GM12878 (cell line): ENCODE measurements around the gene CNNM3. TPM values are rescaled to one million over a fixed set of nuclear protein-coding genes. Genes with fewer than 3 reads are reported as not detected.

Source experiments
- BRCA1 ChIP-seq: IDR thresholded peaks from 2 replicates; pipeline ENCODE4 v1.6.1; 2011; ENCODE audit warnings: low read depth, low read length, improper control_type of control experiment
- CREM ChIP-seq: IDR thresholded peaks from 2 replicates; pipeline ENCODE4 v1.6.1; 2014; ENCODE audit warnings: antibody characterized with exemption, low read depth
- E2F4 ChIP-seq: IDR thresholded peaks from 2 replicates; pipeline ENCODE4 v1.6.1; 2012; ENCODE audit warnings: low read depth, low read length, improper control_type of control experiment
- HSF1 ChIP-seq: fragments of 150-350 bp; IDR thresholded peaks from 2 replicates; pipeline ENCODE4 v1.6.1; 2014; ENCODE audit warnings: mild to moderate bottlenecking, low read depth, low read length
- KDM1A ChIP-seq: fragments of 200-600 bp; sonication (generic); IDR thresholded peaks from 2 replicates; pipeline ENCODE4 v1.6.1; 2016; ENCODE audit warnings: borderline replicate concordance
- LARP7 ChIP-seq: fragments of 450-650 bp; IDR thresholded peaks from 2 replicates; pipeline ENCODE4 v1.6.1; 2017; ENCODE audit warnings: mild to moderate bottlenecking
- MEF2B ChIP-seq: fragments of 450-650 bp; IDR thresholded peaks from 2 replicates; pipeline ENCODE4 v1.6.1; 2018; ENCODE audit warnings: mild to moderate bottlenecking, moderate library complexity; ENCODE audit not compliant: partially characterized antibody, poor library complexity, severe bottlenecking
- NKRF ChIP-seq: fragments of 450-650 bp; conservative IDR thresholded peaks from 2 replicates; pipeline ENCODE4 v1.6.1; 2017; ENCODE audit warnings: mild to moderate bottlenecking, moderate library complexity
- PAX5 ChIP-seq: IDR thresholded peaks from 2 replicates; pipeline ENCODE4 v1.6.1; 2011; ENCODE audit warnings: low read depth, low read length, borderline replicate concordance
- PML ChIP-seq: IDR thresholded peaks from 2 replicates; pipeline ENCODE4 v1.6.1; 2012; ENCODE audit warnings: low read length, inconsistent platforms
- POLR2AphosphoS5 ChIP-seq: IDR thresholded peaks from 2 replicates; pipeline ENCODE4 v1.6.1; 2011; ENCODE audit warnings: mild to moderate bottlenecking, low read length, inconsistent platforms
- SMC3 ChIP-seq: IDR thresholded peaks from 2 replicates; pipeline ENCODE4 v1.6.1; 2011; ENCODE audit warnings: low read length, improper control_type of control experiment, borderline replicate concordance
- TCF12 ChIP-seq: IDR thresholded peaks from 2 replicates; pipeline ENCODE4 v1.6.1; 2011; ENCODE audit warnings: low read depth, mild to moderate bottlenecking, low read length
- polyA plus RNA-seq, 11 experiments: library from polyadenylated mRNA; depleted of rRNA in 4 of 11; unstranded in 6 of 11; stranded (reverse) in 5 of 11; fragments of >200 nt; fragmentation: Nextera tagmentation in 4 of 11; fragmentation: Illumina TruSeq in 1 of 11; extraction: Ambion mirVana in 4 of 11; extraction: Trizol in 1 of 11; gene quantifications; 1 replicate in 1 of 11; 2 replicates in 10 of 11; pipeline versions ENCODE4 v1.2.1 to v1.2.3, GENCODE V29; 2011 to 2016; ENCODE audit warnings: inconsistent platforms in 2 of 11, missing spikeins in 2 of 11, low read depth in 1 of 11
- total RNA-seq, 4 experiments: library from RNA; depleted of rRNA in 3 of 4; stranded (reverse); fragments of >200 nt in 3 of 4; fragmentation: Illumina TruSeq in 1 of 4; extraction: Trizol in 1 of 4; gene quantifications; 2 replicates each; pipeline versions ENCODE4 v1.2.1 to v1.2.3, GENCODE V29; 2013 to 2021
- TF ChIP-seq, protein P1 (sequence below): fragments of 450-650 bp; IDR thresholded peaks from 2 replicates; pipeline ENCODE4 v1.6.1; 2017; ENCODE audit warnings: low read depth, mild to moderate bottlenecking, moderate library complexity
- TF ChIP-seq, protein P2 (sequence below): IDR thresholded peaks from 2 replicates; pipeline ENCODE4 v1.6.1; 2012; ENCODE audit warnings: low read depth, low read length, improper control_type of control experiment

The CNNM3 gene
- total and polyA plus RNA-seq, 10 of the 15 experiments (the other 5 are each of a cell fraction or from before 2014, with no cell fraction given), result 0.72 to 14.3 (median 4.0) TPM

DNA sequence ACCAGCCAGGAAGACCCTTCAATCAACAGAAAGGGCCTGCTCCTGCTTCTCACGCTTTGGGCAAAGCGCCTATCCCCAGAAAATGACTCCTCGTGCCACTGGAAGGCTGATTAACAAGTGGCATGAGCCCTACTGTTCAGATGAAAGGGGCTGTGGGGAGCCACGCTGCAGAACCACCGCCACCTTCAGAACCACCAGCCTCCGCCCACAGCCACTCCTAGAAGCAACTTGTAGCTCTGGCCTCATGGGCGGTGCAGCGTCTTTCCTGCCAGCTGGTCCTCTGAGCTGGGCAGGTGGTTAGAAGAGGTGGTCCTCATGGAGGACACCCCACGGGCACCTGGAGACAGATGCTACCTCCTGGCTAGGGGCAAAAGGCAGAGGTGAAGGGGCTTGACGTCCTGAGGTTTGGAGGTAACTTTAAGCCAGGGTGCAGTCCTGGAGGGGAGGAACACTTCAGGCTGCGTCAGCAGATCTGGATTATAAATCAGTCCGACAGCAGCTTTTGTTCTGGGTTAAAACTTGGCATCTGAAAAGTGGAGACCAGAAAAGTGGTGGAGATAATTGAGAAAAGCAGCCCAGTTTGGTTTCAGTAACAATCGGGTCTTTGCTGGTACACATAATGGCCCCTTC is 54.7 kb downstream of the CNNM3 start (continued):
- no peak for TF ChIP-seq NKRF
- TF ChIP-seq KDM1A, result no peak
- TF ChIP-seq LARP7, result 0 out of 2 replicates have a peak, but pooled peaks have one; percentile 34
- TF ChIP-seq CREM, result no peak
- TF ChIP-seq TCF12, result 0 out of 2 replicates have a peak, but pooled peaks have one; percentile 12
- TF ChIP-seq PML, result no peak
- peak; percentile 29; the same call in 1 of the 2 replicates for TF ChIP-seq POLR2AphosphoS5
- TF ChIP-seq, protein P1, sequence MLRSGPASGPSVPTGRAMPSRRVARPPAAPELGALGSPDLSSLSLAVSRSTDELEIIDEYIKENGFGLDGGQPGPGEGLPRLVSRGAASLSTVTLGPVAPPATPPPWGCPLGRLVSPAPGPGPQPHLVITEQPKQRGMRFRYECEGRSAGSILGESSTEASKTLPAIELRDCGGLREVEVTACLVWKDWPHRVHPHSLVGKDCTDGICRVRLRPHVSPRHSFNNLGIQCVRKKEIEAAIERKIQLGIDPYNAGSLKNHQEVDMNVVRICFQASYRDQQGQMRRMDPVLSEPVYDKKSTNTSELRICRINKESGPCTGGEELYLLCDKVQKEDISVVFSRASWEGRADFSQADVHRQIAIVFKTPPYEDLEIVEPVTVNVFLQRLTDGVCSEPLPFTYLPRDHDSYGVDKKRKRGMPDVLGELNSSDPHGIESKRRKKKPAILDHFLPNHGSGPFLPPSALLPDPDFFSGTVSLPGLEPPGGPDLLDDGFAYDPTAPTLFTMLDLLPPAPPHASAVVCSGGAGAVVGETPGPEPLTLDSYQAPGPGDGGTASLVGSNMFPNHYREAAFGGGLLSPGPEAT, result 0 out of 2 replicates have a peak, but pooled peaks have one; percentile 33
- no peak for TF ChIP-seq SMC3
- no peak for TF ChIP-seq HSF1
- TF ChIP-seq MEF2B, result no peak
- 0 out of 2 replicates have a peak, but pooled peaks have one; percentile 22 for TF ChIP-seq PAX5
- no peak for TF ChIP-seq E2F4
- no peak for TF ChIP-seq BRCA1
- TF ChIP-seq, protein P2, sequence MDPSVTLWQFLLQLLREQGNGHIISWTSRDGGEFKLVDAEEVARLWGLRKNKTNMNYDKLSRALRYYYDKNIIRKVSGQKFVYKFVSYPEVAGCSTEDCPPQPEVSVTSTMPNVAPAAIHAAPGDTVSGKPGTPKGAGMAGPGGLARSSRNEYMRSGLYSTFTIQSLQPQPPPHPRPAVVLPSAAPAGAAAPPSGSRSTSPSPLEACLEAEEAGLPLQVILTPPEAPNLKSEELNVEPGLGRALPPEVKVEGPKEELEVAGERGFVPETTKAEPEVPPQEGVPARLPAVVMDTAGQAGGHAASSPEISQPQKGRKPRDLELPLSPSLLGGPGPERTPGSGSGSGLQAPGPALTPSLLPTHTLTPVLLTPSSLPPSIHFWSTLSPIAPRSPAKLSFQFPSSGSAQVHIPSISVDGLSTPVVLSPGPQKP, result no peak
- TF ChIP-seq, all 136 proteins: peak for 9
